Nasal cavity respiratory epithelium epithelial cell of viscerocranial mucosa (primary cell): ENCODE measurements around the gene PPT2. TPM values are rescaled to one million over a fixed set of nuclear protein-coding genes. Genes with fewer than 3 reads are reported as not detected.

Experiments
- total RNA-seq: library from RNA; depleted of rRNA; stranded (reverse); fragments of >200 nt; gene quantifications from 2 replicates; pipeline ENCODE4 v1.2.3, GENCODE V29; 2014

Gene PPT2
- 6.8 and 8.5 TPM in 2 replicates for total RNA-seq

DNA sequence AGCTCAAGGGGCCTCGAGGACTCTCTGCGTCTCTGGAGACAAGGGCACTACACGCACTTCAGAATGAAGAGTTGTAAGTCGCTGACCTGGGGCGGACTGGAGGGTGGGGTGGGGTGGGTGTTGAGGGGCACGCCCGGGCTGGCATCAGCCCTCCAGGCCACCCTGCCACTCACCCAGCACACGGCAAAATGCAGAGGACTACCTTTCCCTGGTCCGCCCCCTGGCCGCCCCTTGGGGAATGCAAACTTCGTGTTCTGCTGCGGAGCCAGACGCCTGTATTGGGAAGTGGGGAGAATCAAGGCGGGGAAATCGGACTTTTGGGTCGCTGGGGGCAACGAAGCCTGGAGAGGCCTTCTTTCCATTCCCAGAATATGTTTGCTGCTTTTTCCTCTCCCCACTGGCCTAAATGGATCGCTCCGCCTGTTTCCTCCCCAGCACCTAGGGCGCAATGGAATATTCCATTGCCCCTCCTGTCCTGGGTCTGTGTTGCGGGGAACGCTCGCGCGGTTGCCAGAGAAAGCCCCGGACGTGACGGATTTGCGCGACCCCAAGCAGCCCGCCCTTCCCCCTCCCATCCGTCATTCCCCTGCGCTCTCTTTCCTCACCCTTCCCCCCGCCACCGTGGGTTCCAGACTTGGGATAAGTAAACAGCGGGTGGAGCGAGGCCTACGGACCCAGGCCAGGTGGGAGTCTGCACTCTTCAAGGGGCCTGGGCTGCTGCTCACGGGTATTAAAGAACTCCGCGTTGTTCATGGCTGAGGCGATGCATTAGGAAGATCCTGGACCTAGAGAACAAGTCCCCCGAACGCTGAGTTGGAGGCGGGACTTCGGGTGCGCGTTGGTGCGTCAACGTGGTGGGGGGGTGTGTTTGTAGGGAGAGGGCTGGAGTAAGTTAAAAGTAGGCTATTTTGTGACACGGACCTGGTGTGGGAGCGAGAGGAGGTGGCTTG lies at the start of gene PPT2:
Gene PPT2 (plus strand): TSS at position 578 of the 950 bp plus-strand sequence. CDS start 454 bp downstream, outside the sequence.

GRCh38 chr6:32109114-32109764 lies 44.7 kb upstream of the PPT2 start, which contains the start of gene TNXB:
TSS of gene TNXB (minus strand) at chr6:32109338. CDS start at chr6:32098198, 11,140 bp downstream.

GRCh38 chr6:32127717-32128592 lies 26.0 kb upstream of the PPT2 start, which contains the start of gene ATF6B:
TSS of gene ATF6B (minus strand) at chr6:32128246. CDS start at chr6:32128207, 39 bp downstream.

GRCh38 chr6:32151863-32152768 lies 1.8 kb upstream of the PPT2 start, which contains the start of gene PRRT1:
TSS of gene PRRT1 (minus strand) at chr6:32151939. CDS start at chr6:32151827, 112 bp downstream.

GRCh38 chr6:32164295-32164694 lies 10.4 kb downstream of the PPT2 start, which contains the start of gene EGFL8:
TSS of gene EGFL8 (plus strand) at chr6:32164595. CDS start at chr6:32166166, 1,571 bp downstream.

DNA sequence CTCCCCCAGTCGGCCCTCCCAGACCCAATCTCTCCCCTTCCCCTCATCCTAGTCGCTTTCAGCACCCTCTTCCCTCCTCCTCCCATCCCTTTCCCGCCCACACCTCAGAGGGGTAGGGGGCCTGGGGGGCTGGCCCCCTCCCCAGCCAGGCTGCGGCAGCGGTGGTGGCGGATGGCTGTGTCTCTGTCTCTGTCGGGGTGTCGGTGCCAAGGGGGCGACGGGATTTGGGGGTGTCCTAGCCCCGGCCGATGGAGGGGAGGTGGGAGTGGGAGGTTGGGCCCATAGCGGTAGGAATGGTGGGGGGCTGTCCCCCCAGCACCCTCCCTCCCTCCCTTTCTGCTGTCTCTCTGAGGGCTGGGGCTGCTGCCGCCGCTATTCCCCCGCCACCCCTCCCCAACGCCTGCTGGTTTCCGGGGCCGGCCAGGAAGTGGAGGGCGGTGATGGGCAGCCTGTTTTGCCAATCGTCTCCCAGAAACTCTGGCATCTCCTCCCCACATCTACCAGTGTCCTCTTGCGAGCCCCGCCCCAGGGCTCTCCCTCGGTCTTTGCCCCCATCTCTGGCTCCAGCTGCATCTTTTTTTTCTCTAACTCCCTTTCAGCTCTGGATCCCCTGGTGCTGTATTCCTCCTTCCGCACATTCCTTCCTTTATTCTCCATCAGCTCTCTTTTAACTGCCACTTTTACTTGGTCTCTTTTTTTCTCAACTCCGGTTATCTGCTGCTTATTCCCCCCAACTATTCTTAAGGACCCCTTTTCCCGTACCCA lies 22.0 kb downstream of the PPT2 start, which contains the start of gene AGPAT1:
Gene AGPAT1 (minus strand): TSS at position 374 of the 765 bp plus-strand sequence. CDS start 4,588 bp downstream, outside the sequence.

DNA sequence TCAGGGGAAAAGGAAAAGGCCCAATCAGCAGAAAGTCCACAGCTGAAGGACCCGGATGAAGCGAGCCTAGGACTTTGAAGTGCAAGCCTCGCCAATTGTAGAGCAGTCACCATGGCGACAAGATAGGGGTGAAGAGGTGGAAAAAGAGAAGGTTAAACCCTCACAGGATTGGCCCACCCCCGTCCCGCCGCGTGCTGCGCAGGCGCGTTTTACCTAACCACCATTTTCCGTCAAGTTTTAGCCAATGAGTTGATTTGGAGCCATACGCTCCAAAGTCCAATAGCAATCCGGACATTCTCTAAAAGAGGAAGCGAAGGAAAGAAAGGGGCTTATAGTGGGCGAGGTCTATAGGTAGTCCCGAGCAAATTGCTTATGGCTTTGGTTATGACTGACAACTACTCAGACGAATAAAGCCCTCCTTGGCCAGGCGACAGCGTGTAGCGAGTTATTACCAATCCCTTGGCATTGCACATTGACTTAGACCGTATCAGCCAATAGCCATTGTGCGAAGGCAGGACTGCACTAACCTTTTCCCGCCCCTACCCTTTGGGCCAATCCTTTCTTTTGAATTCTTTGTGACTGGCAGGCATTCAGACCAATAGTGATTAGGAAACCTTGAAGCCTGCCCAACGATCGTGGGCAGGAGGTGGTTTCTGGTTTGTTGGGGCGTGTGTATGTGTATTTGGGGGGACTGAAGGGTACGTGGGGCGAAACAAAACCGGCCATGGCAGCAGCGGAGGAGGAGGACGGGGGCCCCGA lies 24.0 kb downstream of the PPT2 start, which contains the start of gene RNF5:
Gene RNF5 (plus strand): TSS at position 618 of the 759 bp plus-strand sequence. CDS start 107 bp downstream, at position 725.

GRCh38 chr6:32184084-32184640 lies 30.2 kb downstream of the PPT2 start, which contains the start of gene AGER:
TSS of gene AGER (minus strand) at chr6:32184253. CDS start at chr6:32184222, 31 bp downstream.

GRCh38 chr6:32190054-32190851 lies 36.3 kb downstream of the PPT2 start, which contains the start of gene PBX2:
TSS of gene PBX2 (minus strand) at chr6:32190202. CDS start at chr6:32189915, 287 bp downstream.

GRCh38 chr6:32192608-32193039 lies 38.7 kb downstream of the PPT2 start, which contains the start of gene GPSM3:
TSS of gene GPSM3 (minus strand) at chr6:32192643. CDS start at chr6:32192513, 130 bp downstream.

Other genes with a start within 250 kb of the PPT2 start
- gene C2, start 226.4 kb upstream of the PPT2 start, total RNA-seq = 0.71 and 1.0 TPM in 2 replicates
- gene CFB, start 208.0 kb upstream of the PPT2 start, total RNA-seq = 1.7 and 11.2 TPM in 2 replicates
- gene NELFE, start 195.2 kb upstream of the PPT2 start, total RNA-seq = 109 and 155 TPM in 2 replicates
- 49.6 and 62.5 TPM in 2 replicates for gene SKIC2, start 195.0 kb upstream of the PPT2 start, total RNA-seq
- gene DXO, start 182.0 kb upstream of the PPT2 start, total RNA-seq = 10.0 and 10.9 TPM in 2 replicates
- gene C4A, start 172.1 kb upstream of the PPT2 start, total RNA-seq = 1.3 and 1.4 TPM in 2 replicates
- gene C4B, start 139.3 kb upstream of the PPT2 start, total RNA-seq = 2.1 TPM in 2 replicates
- gene CYP21A2, start 115.7 kb upstream of the PPT2 start, total RNA-seq = 0.28 TPM in 1 of 2 replicates, not detected in the other
- gene TNXB, start 44.8 kb upstream of the PPT2 start, total RNA-seq = 1.0 and 2.1 TPM in 2 replicates
- 11.6 and 20.2 TPM in 2 replicates for gene ATF6B, start 25.9 kb upstream of the PPT2 start, total RNA-seq
- gene FKBPL, start 23.9 kb upstream of the PPT2 start, total RNA-seq = 3.7 and 5.5 TPM in 2 replicates
- not detected in 2 replicates for gene PRRT1, start 2.2 kb upstream of the PPT2 start, total RNA-seq
- gene EGFL8, start 10.5 kb downstream of the PPT2 start, total RNA-seq = 0.34 and 1.3 TPM in 2 replicates
- 7.5 and 19.6 TPM in 2 replicates for gene AGPAT1, start 21.9 kb downstream of the PPT2 start, total RNA-seq
- 14.6 and 29.7 TPM in 2 replicates for gene RNF5, start 24.3 kb downstream of the PPT2 start, total RNA-seq
- gene AGER, start 30.1 kb downstream of the PPT2 start, total RNA-seq = 0.14 and 0.34 TPM in 2 replicates
- 25.3 and 39.5 TPM in 2 replicates for gene PBX2, start 36.1 kb downstream of the PPT2 start, total RNA-seq
- gene GPSM3, start 38.5 kb downstream of the PPT2 start, total RNA-seq = 0.71 and 1.0 TPM in 2 replicates
- 0.28 and 0.34 TPM in 2 replicates for gene NOTCH4, start 69.9 kb downstream of the PPT2 start, total RNA-seq
- not detected in 2 replicates for gene TSBP1, start 217.8 kb downstream of the PPT2 start, total RNA-seq